GM10847 (cell line): ENCODE measurements around the gene OPN1LW.
"Not testable (repeated sequence)": the region's sequence is repeated elsewhere in the genome, so short reads cannot be mapped to it uniquely, and the experiment has no call there.

ENCODE experiments used
- POLR2A ChIP-seq: IDR thresholded peaks from 2 replicates; pipeline ENCODE4 v1.6.1; 2011; ENCODE audit not compliant: insufficient read length; ENCODE audit errors: extremely low read depth

OPN1LW gene

GRCh38 chrX:154123241-154124219, 20.5 kb upstream of the OPN1LW start:
- no peak for TF ChIP-seq POLR2A

DNA sequence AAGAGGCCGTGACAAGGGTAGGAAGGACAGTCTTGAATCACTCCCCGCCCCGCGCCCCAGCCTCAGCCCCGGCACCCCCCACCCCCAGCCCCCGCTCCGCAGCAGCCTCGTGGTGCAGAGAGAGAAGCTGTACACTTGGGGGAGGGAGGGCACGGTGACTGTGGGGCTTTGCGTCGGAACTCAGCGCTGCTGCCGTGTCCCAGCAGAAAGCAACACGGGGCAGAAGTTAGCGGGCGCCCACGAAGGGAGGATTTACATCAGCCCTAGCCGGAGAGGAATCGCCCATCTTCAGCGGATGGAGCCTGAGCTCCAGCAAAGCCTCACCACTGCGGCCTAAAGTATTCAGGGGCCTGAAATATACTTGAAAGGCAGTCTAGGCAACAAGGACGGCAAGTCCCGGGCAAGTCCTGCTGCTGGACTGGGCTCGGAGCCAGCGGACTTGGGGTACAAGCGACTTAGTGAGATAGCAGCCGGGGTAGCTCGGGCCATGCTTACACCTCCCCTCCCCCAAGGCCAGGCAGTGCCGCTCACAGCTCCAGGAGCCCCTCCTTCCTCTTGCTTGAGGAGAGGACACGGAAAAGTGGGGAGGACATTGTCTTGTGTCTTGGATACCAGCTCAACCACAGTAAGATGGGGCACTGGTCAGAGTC, 18.5 kb upstream of the OPN1LW start:
- TF ChIP-seq POLR2A, result no peak

DNA sequence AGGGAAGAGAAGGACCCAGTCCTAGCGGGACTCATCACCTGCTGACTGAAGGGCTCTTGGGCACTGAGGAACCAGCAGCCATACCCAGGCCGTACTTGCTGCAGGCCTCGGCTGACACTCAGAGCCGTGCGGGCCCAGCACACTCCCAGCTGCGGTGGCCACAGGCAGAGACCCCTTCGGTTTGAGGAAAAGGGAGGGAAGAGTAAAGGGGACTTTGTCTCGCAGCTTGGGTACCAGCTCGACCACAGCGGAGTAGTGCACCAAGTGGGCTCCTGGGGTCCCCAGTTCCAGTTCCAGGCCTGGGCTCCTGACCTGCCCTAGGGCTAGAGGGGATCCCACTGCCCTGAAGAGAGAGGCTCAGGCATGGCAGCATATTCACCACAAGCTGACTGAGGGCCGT, 17.9 kb upstream of the OPN1LW start:
- no peak for TF ChIP-seq POLR2A

- TF ChIP-seq POLR2A, result no peak
These were observed 12.1 kb upstream of the OPN1LW start for GRCh38 chrX:154131955-154132354.

GRCh38 chrX:154132366-154132765, 11.7 kb upstream of the OPN1LW start:
- no peak for TF ChIP-seq POLR2A

DNA sequence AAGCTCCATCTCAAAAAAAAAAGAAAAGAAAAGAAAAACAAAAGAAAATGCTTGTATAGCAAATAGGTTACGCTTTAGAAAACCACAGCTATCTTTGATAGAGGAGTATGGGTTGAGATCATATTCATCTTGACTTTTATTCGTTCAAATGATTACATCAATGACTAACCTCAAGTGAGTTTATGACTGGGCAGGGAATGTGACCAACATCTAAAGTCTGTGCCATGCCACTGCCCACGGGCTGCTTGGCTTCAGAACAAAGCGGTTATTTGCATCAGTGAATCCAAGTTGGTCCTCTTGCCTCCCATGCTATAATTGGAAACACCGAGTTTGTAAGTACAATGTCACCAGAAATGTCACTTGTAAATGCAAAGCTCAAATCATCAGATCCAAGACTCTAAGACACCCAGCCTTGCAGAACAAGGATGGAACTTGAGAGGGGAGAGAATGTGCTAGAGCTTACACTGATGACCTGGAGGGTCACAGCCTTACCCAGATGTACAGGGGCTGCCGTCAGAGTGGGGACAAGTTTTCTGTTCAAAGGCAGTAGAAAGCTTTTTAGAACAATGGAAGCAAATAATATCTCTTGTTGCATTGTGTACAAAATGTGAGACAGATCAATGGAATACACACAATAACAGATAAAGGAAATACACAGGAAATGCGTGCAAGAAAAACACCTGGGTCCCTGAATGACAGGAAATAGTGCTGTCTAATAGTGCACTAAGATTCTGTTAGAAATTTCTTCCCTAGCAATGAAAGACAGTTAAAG, 8.4 kb upstream of the OPN1LW start:
- TF ChIP-seq POLR2A, result no peak

GRCh38 chrX:154136627-154137161, 7.3 kb upstream of the OPN1LW start:
- TF ChIP-seq POLR2A, result no peak

DNA sequence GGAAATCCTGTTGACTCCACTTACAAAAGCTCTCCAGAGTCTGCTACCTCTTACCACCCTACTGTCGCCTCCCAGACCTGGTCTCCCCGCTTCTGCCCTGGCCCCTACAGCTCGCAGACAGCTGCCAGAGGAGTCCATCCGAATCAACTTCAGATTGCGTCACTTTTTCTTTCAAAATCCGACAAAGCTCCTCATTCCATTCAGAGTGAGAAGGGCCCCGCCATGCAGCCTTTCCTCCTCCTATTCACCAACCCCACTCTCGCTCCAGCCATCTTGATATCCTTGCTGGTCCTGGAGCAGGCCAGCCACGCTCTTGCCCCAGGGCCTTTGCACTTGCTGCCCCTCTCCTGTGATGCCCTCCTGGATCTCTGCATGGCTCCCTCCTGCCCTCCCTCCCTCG, 5.2 kb upstream of the OPN1LW start:
- no peak for TF ChIP-seq POLR2A

GRCh38 chrX:154140206-154140605, 3.8 kb upstream of the OPN1LW start:
- TF ChIP-seq POLR2A, result no peak

- TF ChIP-seq POLR2A, result no peak
These were observed 3.3 kb upstream of the OPN1LW start for GRCh38 chrX:154140742-154141141.

DNA sequence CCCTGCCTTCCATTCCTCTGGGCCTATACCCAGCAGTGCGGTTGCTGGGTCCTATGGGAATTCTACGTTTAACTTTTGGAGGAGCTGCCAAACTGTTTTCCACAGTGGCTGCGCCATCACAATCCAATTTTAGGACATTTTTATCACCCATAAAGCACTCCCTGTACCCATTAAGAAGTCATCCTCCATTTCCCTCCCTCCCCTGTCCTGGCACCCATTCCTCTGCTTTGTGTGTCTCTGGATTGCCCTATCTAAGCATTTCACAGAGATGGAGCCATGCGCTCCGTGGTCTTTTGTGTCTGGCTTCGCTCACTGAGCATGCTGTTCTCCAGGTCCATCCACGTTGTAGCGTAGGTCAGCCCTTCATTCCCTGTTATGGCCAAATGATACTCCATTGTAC, 1.7 kb upstream of the OPN1LW start:
- no peak for TF ChIP-seq POLR2A

DNA sequence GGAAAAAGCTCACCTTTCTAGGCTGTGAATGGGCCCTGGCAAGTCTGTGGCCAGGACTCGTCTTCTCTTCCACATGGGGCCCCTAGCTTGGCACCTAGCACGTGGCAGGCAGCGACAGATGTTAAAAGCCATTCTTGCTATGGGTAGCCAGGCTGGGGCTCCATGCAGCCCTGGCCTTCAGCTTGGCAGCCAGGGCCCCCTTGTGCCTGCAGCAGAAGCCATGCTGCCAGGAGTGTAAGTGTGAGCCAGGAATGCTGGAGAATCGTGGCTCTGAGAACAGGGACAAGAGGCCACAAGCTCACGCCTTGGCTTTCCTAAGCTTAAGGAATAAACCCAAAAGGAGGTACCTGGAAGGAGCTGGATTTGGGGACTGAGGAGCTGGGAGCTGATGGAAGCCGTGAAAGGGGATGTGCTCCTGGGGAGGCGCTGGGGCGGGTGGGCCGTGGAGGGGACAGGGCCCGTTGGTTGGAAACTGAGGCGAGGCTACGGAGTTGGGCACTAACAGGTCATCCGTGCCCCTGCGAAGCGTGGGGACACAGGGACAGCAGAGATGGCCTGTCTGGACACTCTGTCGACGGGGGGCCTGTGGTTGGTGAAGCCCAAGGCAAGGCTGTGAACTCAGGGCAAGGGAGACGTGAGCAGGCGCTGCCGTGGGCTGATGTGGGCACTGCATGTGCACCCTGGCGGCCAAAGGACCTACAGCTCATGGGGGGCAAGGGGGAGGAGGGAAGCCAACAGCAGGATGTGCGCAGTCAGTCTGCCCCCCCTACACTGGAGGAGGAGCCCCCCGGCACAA, 895 bp upstream of the OPN1LW start:
- no peak for TF ChIP-seq POLR2A

DNA sequence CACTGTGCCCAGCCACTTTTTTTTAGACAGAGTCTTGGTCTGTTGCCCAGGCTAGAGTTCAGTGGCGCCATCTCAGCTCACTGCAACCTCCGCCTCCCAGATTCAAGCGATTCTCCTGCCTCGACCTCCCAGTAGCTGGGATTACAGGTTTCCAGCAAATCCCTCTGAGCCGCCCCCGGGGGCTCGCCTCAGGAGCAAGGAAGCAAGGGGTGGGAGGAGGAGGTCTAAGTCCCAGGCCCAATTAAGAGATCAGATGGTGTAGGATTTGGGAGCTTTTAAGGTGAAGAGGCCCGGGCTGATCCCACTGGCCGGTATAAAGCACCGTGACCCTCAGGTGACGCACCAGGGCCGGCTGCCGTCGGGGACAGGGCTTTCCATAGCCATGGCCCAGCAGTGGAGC, 38.3 kb downstream of the OPN1LW start, which contains the start of gene OPN1MW:
Gene OPN1MW (plus strand): TSS at position 301 of the 400 bp plus-strand sequence. CDS start 82 bp downstream, at position 383.
- TF ChIP-seq POLR2A, result not testable (repeated sequence)
